ENCODE results near the gene NSRP1.
"Not testable (repeated sequence)": the region's sequence is repeated elsewhere in the genome, so short reads cannot be mapped to it uniquely, and the experiment has no call there.

NSRP1 gene

GRCh38 chr17:30124273-30124796, 7.7 kb downstream of the NSRP1 start:
- no peak for DNase-seq

GRCh38 chr17:30130121-30130520, 13.5 kb downstream of the NSRP1 start:
- DNase-seq, result no peak

GRCh38 chr17:30132615-30133014, 16.0 kb downstream of the NSRP1 start:
- no peak for DNase-seq

GRCh38 chr17:30133197-30133596, 16.6 kb downstream of the NSRP1 start:
- no peak for DNase-seq

GRCh38 chr17:30134551-30134950, 17.9 kb downstream of the NSRP1 start:
- DNase-seq, result no peak

- no peak for DNase-seq
Observed at GRCh38 chr17:30137158-30137557, 20.5 kb downstream of the NSRP1 start.

- not testable (repeated sequence) for DNase-seq
Observed at GRCh38 chr17:30147860-30148259, 31.2 kb downstream of the NSRP1 start.

GRCh38 chr17:30148376-30148775, 31.8 kb downstream of the NSRP1 start:
- DNase-seq, result no peak

GRCh38 chr17:30151471-30151870, 34.9 kb downstream of the NSRP1 start:
- DNase-seq, result no peak

GRCh38 chr17:30153463-30153862, 36.8 kb downstream of the NSRP1 start:
- no peak for DNase-seq

- DNase-seq, result no peak
Observed at GRCh38 chr17:30155389-30155788, 38.8 kb downstream of the NSRP1 start.

- DNase-seq, result no peak
Observed at GRCh38 chr17:30158896-30159625, 42.4 kb downstream of the NSRP1 start.

GRCh38 chr17:30160419-30161172, 44.0 kb downstream of the NSRP1 start:
- DNase-seq, result no peak

GRCh38 chr17:30161601-30162000, 45.0 kb downstream of the NSRP1 start:
- DNase-seq, result no peak

- no peak for DNase-seq
Observed at GRCh38 chr17:30164531-30164930, 47.9 kb downstream of the NSRP1 start.

- DNase-seq, result no peak
Observed at GRCh38 chr17:30165147-30165546, 48.5 kb downstream of the NSRP1 start.

- DNase-seq, result no peak
Observed at GRCh38 chr17:30165960-30166359, 49.3 kb downstream of the NSRP1 start.

- DNase-seq, result no peak
Observed at GRCh38 chr17:30170415-30170987, 53.9 kb downstream of the NSRP1 start.

GRCh38 chr17:30172560-30172959, 55.9 kb downstream of the NSRP1 start:
- DNase-seq, result no peak

GRCh38 chr17:30173649-30174048, 57.0 kb downstream of the NSRP1 start:
- no peak for DNase-seq

- no peak for DNase-seq
Observed at GRCh38 chr17:30174556-30174955, 57.9 kb downstream of the NSRP1 start.

GRCh38 chr17:30176855-30177254, 60.2 kb downstream of the NSRP1 start:
- DNase-seq, result no peak

GRCh38 chr17:30186761-30187160, 70.1 kb downstream of the NSRP1 start:
- DNase-seq, result no peak

- no peak for DNase-seq
Observed at GRCh38 chr17:30187573-30187972, 71.0 kb downstream of the NSRP1 start.

Data from activated CD4-positive, alpha-beta T cell treated with anti-CD3 and anti-CD28 coated beads for 1 hour (primary cell).